Measurements from ENCODE around the gene MGAM2.

MGAM2 gene

GRCh38 chr7:142111499-142111898 is at the start of gene MGAM2:
Gene MGAM2 (plus strand): TSS chr7:142111718. CDS start chr7:142116874, 5,156 bp downstream.
- no peaks in the 10 kb centered on the region for H3K4me1 Mint-ChIP-seq

GRCh38 chr7:142063551-142064442 is 47.7 kb upstream of the MGAM2 start:
- Mint-ChIP-seq H3K9me3 (no peaks in the 10 kb centered on the region), H3K27me3 (ENCODE audit: low read depth, poor library complexity) (peaks cover 11% of the 10 kb centered on the region), H3K36me3 (ENCODE audit: low read depth) (no peaks in the 10 kb centered on the region), H3K27ac (no peak overlapping the region), H3K4me1 (no peaks in the 10 kb centered on the region), H3K4me3 (no peak overlapping the region)
- DNase-seq = no peak
- no peak for TF ChIP-seq CTCF (IDR thresholded peaks at IDR 0.05)

More at GRCh38 chr7:142111499-142111898, at the start of gene MGAM2:
- no peaks in the 10 kb centered on the region for H3K9me3 Mint-ChIP-seq
- no peak for TF ChIP-seq CTCF (IDR thresholded peaks at IDR 0.05)
- H3K4me3 Mint-ChIP-seq = no peak within 1 kb of the TSS
- H3K27ac Mint-ChIP-seq = no peak within 1 kb of the TSS
- H3K27me3 Mint-ChIP-seq (ENCODE audit: low read depth, poor library complexity) = peaks cover 4% of the 10 kb centered on the region
- DNase-seq = no peak
- H3K36me3 Mint-ChIP-seq (ENCODE audit: low read depth) = no peaks in the 10 kb centered on the region

- Mint-ChIP-seq H3K27ac (no peak overlapping the region), H3K4me3 (no peak overlapping the region), H3K4me1 (no peaks in the 10 kb centered on the region), H3K36me3 (ENCODE audit: low read depth) (no peaks in the 10 kb centered on the region), H3K9me3 (no peaks in the 10 kb centered on the region), H3K27me3 (ENCODE audit: low read depth, poor library complexity) (peaks cover 4% of the 10 kb centered on the region)
- TF ChIP-seq CTCF (IDR thresholded peaks at IDR 0.05) = no peak
- no peak for DNase-seq
Measured at GRCh38 chr7:142066536-142066935, 45.0 kb upstream of the MGAM2 start.

GRCh38 chr7:142077762-142078161 is 33.8 kb upstream of the MGAM2 start:
- peak overlapping the region; percentile 83 for H3K27ac Mint-ChIP-seq
- H3K36me3 Mint-ChIP-seq (ENCODE audit: low read depth) = no peaks in the 10 kb centered on the region
- no peaks in the 10 kb centered on the region for H3K27me3 Mint-ChIP-seq (ENCODE audit: low read depth, poor library complexity)
- no peak for DNase-seq
- no peak overlapping the region for H3K4me3 Mint-ChIP-seq
- no peaks in the 10 kb centered on the region for H3K4me1 Mint-ChIP-seq
- no peak for TF ChIP-seq CTCF (IDR thresholded peaks at IDR 0.05)
- H3K9me3 Mint-ChIP-seq = no peaks in the 10 kb centered on the region

GRCh38 chr7:142083605-142084004 is 27.9 kb upstream of the MGAM2 start:
- H3K27ac Mint-ChIP-seq = no peak overlapping the region

More at GRCh38 chr7:142083605-142084004, 27.9 kb upstream of the MGAM2 start:
- TF ChIP-seq CTCF (IDR thresholded peaks at IDR 0.05) = no peak
- H3K9me3 Mint-ChIP-seq = no peaks in the 10 kb centered on the region
- H3K4me1 Mint-ChIP-seq = no peaks in the 10 kb centered on the region
- peaks cover 3% of the 10 kb centered on the region for H3K27me3 Mint-ChIP-seq (ENCODE audit: low read depth, poor library complexity)
- no peaks in the 10 kb centered on the region for H3K36me3 Mint-ChIP-seq (ENCODE audit: low read depth)
- H3K4me3 Mint-ChIP-seq = no peak overlapping the region
- DNase-seq = no peak
